T-helper 1 cell treated with Interleukin-12 subunit alpha and Interleukin-12 subunit beta and Interleukin-4 antibody, amounts not matched to agents 30 ng/mL and 1 ng/mL, for 36 hours (primary cell): Measurements from ENCODE around the gene SRRM5. TPM values are rescaled to one million over a fixed set of nuclear protein-coding genes. Genes with fewer than 3 reads are reported as not detected.
"Not testable (repeated sequence)": the region's sequence is repeated elsewhere in the genome, so short reads cannot be mapped to it uniquely, and the experiment has no call there.

Experiments used
- intact Hi-C: fragments of 100-400 bp; cut with micrococcal nuclease; formaldehyde crosslinking; loops from one replicate; pipeline ENCODE4 v1.15.1; 2024
- total RNA-seq: library from RNA; stranded (reverse); gene quantifications from 2 replicates; pipeline ENCODE4 v1.2.3, GENCODE V29; 2022

Gene SRRM5, protein sequence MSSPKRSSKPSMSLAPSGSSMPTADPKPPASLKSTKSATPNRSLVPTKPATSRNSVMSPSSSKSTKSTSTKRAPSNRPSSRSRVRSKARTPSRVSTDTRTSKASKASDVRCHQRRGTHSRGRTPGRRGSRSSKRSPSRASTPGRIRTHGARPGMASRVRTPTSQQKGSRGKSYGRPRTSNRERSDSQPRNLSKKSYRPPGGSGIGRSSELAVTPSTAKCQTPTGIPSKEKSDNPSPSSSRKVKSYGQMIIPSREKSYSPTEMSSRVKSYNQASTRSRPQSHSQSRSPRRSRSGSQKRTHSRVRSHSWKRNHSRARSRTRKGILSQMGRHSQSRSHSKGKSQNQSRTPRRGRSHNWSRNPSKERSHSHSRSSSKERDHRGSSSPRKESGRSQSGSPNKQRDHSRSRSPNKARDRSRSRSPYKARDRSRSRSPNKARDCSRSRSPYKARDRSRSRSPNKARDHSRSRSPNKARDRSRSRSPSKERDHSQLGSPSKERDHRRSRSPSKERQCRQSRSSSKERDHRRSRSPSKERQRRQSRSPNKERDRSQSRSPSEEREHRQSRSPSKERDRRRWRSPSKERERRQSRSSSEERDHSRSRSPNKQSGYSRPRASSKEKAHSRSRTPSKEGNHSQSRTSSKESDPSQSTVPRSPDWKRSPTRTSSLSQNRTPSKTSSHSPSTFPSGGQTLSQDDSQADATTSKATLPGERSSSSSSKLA
- 0.37 and 0.41 TPM in 2 replicates for total RNA-seq

DNA sequence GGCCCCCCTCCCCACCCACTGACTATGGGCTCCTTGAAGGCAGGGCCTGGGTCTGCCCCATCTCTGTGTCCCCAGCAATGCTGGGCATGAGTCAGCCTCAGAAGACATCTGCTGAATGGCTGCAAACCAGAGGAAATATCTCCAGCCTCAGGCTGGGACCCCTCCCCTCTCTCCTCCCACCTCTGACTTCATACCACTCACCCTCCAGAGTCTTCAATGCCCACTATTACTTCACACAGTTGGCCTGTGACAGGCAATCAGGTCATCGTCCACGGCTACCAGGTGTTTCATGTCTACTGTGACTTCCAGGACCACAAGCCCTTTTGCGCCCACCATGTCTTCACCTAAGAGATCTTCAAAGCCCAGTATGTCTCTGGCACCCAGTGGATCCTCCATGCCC lies at the start of gene SRRM5:
TSS of gene SRRM5 (plus strand) at position 301 of the 400 bp plus-strand sequence. CDS start at position 335, 34 bp downstream.
- intact Hi-C loops: no loop called here

- intact Hi-C loops: loop anchor here (1.0 to 2.0 kb wide), 5 partner anchors 13 to 57 kb away; partner anchors contain the start of genes IRGQ, PINLYP, XRCC1 and ZNF428
Observed at GRCh38 chr19:43562226-43562697, 49.6 kb upstream of the SRRM5 start.

GRCh38 chr19:43562698-43563241 lies 49.1 kb upstream of the SRRM5 start:
- intact Hi-C loops: loop anchor here (1.0 to 2.0 kb wide), 6 partner anchors 7 to 57 kb away; partner anchors contain the start of genes IRGQ, PINLYP, XRCC1 and ZNF428

DNA sequence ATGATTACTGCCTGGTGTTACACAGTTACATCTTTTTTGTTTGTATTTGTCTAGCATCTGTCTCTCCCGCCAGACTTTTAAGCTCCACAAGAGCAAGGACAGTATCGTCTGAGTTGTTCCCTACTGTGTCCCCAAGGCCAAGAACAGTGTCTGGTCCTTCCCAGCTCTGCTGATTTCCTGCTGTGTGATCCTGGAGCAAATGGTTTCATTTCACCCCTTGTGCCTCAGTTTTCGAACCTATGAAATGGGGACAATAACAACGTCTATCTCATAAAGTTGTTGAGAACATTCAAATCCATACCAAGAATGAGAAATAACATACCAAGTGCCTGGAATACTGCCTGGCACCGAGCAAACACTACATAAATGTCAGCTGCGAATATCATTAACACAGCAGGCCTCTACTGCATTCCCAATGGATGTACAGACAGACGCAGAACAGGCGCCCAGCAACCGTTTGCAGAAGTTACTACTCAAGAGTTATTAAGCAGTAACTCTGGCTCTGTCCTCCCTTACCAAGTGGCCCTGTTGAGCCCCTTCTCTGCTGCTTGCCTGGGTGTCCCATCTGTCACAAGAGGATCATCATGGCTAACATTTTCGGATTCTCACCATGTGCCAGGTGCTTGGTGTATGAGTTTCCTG lies 48.0 kb upstream of the SRRM5 start:
- intact Hi-C loops: loop anchor here (1.0 to 2.0 kb wide), 3 partner anchors 9 to 31 kb away; partner anchors contain the start of gene ZNF575

GRCh38 chr19:43564800-43565199 lies 47.1 kb upstream of the SRRM5 start:
- intact Hi-C loops: no loop called here

DNA sequence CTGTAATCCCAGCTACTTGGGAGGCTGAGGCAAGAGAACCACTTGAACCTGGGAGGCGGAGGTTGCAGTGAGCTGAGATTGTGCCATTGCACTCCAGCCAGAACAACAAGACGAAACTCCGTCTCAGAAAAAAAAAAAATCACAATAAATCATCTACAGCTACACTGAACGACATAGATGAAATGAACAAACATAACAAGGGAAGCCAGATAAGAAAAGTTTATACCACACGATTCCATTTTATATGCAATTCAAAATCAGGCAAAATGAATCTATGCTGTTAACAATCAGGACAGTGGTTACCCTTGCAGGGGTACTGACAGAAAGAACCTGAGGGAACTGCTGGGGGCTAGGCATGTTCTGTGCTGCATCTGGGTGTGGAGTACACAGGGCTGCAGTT lies 42.2 kb upstream of the SRRM5 start:
- intact Hi-C loops: no loop called here

DNA sequence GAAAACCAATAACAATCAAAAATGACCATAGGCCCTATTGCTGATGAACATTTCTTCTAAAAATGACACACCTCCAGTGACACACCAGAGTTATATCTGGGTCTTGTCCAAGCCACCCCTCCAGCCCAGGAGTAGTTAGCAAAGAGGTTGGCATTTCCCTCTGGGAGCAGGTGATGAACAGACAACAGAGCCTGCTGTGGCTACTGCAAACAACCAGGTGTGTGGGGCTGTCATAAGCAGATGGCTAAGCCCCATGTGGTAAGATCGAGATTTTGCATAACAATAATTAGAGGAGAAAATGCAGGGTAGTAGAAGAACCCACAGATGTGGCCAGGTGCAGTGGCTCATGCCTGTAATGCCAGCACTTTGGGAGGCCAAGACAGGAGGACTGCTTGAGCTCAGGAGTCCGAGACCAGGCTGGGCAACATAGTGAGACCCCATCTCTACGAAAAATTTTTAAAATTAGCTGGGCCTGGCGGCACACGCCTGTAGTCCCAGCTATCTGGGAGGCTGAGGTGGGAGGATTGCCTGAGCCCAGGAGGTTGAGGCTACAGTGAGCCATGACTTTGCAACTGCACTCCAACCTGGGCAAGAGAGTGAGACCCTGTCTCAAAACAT lies 41.6 kb upstream of the SRRM5 start:
- intact Hi-C loops: no loop called here

DNA sequence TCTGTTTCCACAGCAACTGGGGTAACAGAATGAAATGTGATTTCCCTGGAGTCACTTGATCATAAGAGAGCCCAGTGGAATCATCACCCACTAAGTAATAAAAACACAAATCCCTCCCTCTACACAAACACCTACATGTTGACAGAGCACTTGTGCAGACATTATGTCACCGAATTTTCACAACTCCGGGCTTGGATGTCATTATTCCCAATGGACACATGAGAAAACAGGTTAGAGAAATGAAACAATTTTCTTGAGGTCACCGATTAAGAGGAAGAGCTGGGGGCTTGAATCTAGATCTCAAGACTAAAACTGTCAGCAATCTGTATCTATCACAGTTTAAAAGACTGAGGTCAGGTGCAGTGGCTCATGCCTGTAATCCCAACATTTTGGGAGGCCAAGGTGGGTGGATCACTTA lies 39.7 kb upstream of the SRRM5 start:
- intact Hi-C loops: no loop called here

- intact Hi-C loops: loop anchor here (1.0 to 2.0 kb wide), 10 partner anchors 12 to 180 kb away; partner anchors contain the start of genes IRGQ, SMG9, ZNF428 and ZNF575
Observed at GRCh38 chr19:43574424-43575155, 37.3 kb upstream of the SRRM5 start.

- intact Hi-C loops: loop anchor here (1.0 to 2.0 kb wide), 10 partner anchors 13 to 179 kb away; partner anchors contain the start of genes IRGQ, SMG9, ZNF428 and ZNF575
Observed at GRCh38 chr19:43575156-43575950, 36.5 kb upstream of the SRRM5 start, which contains the start of the genes PINLYP and XRCC1. Gene PINLYP, plus strand, starts transcription at chr19:43575801. Its CDS starts 1,391 bp downstream, at chr19:43577192. Gene XRCC1, minus strand, starts transcription at chr19:43575527. Its CDS starts 69 bp downstream, at chr19:43575458.

DNA sequence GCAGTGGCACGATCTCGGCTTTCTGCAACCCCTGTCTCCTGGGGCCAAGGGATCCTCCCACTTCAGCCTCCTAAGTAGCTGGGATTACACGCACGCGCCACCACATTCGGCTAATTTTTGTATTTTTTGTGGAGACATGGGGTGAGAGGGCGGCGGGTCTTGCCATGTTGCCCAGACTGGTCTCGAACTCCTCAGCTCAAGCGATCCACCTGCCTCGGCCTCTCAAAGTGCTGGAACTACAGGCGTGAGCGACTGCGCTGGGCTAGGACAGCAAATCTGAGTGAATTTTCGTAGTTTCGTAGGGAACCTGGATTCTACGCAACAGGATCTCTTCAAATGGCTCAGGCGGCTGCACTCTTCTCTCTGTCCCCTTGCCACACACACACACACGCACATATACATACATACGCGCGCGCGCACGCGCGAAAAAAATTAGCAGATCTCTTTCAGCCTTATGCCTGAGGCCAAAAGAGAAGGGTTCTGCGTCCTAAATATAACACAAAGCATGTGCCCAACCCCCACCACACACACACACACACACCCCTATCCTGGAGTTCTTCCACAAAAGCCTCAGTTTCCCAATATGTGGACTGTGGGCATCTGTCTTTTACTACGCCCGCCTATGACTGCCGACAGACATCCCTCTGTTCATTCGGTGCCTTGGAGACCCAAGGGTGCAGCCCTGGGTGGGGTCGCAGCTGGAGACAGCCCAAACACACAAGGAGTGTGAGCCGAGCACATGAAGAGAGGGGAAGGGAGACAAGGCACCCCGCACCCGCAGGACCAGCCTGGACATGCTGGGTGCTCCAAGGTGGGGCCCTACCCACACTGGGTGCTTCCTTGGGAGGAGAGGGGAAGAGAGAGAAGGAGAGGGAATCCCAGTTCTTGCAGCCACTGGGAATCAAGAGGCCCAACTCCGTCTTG lies 35.7 kb upstream of the SRRM5 start:
- intact Hi-C loops: loop anchor here (1.0 to 2.0 kb wide), 10 partner anchors 14 to 178 kb away; partner anchors contain the start of genes IRGQ, SMG9, ZNF428 and ZNF575

GRCh38 chr19:43578787-43579186 lies 33.1 kb upstream of the SRRM5 start:
- intact Hi-C loops: no loop called here

GRCh38 chr19:43581467-43581866 lies 30.4 kb upstream of the SRRM5 start:
- intact Hi-C loops: loop anchor here (2.0 kb wide), 1 partner anchor 19 kb away; no protein-coding TSS in a partner anchor

GRCh38 chr19:43582495-43582894 lies 29.4 kb upstream of the SRRM5 start:
- intact Hi-C loops: no loop called here

DNA sequence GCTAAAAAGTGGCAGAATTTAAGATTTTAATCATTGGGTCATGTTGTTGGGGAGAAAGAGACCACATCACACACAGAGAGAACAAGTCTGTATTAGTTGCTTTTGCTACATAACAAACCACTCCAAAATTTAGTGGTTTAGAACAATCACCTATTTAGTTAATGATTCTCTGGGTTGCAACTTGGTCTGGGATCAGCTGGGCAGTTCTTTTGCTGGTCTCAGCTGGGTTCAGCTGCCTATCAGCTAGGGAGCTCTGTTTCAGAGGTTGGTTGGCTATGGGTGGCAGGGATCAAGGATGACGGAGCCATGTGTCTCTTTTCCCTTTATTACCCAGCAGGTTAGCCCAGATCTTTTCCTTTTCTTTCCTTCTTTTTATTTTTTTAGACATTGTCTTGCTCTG lies 27.4 kb upstream of the SRRM5 start:
- intact Hi-C loops: no loop called here

DNA sequence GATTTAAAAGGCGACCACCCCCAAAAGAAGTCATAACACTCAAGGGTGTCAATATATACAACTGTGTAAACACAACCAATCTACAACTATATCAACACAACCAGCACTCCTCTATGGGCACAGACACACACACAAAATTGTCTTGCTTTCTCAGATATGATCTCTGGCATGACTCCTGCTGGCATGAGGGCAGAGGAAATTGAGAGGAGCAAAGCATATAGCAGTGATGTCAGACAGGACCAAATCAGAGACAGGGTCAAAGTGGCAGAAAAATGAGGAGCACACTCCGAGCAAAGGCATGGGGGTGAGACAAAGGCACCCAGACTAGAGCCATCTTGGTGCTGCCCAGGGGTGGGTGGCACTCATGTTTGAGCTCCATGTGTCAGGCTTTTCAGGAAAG lies 25.5 kb upstream of the SRRM5 start:
- intact Hi-C loops: no loop called here

DNA sequence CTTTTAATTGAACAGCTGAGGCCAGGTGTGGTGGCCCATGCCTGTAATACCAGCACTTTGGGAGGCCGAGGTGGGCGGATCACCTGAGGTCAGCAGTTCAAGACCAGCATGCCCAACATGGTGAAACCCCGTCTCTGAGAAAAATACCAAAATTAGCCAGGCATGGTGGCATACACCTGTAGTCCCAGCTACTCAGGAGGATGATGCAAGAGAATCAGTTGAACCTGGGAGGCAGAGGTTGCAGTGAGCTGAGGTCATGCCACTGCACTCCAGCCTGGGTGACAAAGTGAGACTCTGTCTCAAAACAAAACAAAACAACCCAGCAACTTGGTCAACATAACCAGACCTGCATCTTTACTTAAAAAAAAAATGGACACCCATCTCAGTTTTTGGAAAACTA lies 24.9 kb upstream of the SRRM5 start:
- intact Hi-C loops: not testable (repeated sequence)

- intact Hi-C loops: no loop called here
Observed at GRCh38 chr19:43589277-43589676, 22.6 kb upstream of the SRRM5 start.
